GM12872 (cell line): ENCODE data around the gene DISP3.

Source experiments
- TF ChIP-seq, protein P1 (sequence below): IDR thresholded peaks from 3 replicates; pipeline ENCODE4 v1.5.1; 2011; ENCODE audit warnings: low read depth, mild to moderate bottlenecking, low read length, moderate library complexity; ENCODE audit not compliant: insufficient read depth

DISP3 gene, protein sequence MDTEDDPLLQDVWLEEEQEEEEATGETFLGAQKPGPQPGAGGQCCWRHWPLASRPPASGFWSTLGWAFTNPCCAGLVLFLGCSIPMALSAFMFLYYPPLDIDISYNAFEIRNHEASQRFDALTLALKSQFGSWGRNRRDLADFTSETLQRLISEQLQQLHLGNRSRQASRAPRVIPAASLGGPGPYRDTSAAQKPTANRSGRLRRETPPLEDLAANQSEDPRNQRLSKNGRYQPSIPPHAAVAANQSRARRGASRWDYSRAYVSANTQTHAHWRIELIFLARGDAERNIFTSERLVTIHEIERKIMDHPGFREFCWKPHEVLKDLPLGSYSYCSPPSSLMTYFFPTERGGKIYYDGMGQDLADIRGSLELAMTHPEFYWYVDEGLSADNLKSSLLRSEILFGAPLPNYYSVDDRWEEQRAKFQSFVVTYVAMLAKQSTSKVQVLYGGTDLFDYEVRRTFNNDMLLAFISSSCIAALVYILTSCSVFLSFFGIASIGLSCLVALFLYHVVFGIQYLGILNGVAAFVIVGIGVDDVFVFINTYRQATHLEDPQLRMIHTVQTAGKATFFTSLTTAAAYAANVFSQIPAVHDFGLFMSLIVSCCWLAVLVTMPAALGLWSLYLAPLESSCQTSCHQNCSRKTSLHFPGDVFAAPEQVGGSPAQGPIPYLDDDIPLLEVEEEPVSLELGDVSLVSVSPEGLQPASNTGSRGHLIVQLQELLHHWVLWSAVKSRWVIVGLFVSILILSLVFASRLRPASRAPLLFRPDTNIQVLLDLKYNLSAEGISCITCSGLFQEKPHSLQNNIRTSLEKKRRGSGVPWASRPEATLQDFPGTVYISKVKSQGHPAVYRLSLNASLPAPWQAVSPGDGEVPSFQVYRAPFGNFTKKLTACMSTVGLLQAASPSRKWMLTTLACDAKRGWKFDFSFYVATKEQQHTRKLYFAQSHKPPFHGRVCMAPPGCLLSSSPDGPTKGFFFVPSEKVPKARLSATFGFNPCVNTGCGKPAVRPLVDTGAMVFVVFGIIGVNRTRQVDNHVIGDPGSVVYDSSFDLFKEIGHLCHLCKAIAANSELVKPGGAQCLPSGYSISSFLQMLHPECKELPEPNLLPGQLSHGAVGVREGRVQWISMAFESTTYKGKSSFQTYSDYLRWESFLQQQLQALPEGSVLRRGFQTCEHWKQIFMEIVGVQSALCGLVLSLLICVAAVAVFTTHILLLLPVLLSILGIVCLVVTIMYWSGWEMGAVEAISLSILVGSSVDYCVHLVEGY (N-terminal part only)

DNA sequence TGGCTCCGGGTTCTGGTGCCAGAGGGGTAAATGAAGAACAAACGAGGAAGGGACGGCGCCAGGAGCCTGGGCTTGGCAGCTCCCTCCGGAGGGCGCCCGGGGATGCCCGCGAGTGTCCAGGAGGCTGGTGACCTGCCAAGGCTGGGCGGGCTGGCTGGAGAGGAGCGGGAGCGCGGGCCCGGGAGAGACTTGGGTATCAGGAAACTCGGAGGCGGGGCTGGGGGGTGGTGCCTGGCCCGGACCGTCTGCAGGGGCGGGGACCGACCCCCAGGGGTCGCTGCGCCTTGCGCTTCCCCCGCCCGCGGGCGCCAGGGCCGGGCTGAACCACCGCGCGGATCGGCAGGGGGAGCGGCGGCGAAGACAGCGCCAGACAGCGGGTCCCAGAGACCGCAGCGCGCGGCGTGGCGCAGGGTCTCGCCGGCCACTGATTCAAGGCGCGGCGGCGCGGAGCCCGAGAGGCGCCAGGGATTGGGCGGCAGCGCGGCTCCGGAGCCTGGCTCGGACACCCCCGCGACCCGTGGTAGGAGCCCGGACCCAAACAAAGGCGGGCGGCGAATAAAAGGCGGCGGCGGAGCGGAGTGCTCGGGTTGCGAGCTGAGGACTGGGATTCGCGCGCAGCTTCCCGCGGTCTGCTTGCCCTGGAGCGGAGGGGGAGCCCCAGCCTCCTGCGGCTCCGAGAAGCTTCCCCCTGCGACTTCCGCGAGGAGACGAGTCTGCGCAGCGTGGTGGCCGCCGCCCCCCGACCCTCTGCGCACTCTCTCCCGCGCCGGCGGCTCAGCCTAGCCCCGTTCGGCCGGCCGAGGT is at the start of gene DISP3:
DISP3 (plus strand) TSS at position 585 of the 804 bp plus-strand sequence. CDS start 21,838 bp downstream, outside the sequence.
- TF ChIP-seq, protein P1, sequence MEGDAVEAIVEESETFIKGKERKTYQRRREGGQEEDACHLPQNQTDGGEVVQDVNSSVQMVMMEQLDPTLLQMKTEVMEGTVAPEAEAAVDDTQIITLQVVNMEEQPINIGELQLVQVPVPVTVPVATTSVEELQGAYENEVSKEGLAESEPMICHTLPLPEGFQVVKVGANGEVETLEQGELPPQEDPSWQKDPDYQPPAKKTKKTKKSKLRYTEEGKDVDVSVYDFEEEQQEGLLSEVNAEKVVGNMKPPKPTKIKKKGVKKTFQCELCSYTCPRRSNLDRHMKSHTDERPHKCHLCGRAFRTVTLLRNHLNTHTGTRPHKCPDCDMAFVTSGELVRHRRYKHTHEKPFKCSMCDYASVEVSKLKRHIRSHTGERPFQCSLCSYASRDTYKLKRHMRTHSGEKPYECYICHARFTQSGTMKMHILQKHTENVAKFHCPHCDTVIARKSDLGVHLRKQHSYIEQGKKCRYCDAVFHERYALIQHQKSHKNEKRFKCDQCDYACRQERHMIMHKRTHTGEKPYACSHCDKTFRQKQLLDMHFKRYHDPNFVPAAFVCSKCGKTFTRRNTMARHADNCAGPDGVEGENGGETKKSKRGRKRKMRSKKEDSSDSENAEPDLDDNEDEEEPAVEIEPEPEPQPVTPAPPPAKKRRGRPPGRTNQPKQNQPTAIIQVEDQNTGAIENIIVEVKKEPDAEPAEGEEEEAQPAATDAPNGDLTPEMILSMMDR, result peak; percentile 72

DNA sequence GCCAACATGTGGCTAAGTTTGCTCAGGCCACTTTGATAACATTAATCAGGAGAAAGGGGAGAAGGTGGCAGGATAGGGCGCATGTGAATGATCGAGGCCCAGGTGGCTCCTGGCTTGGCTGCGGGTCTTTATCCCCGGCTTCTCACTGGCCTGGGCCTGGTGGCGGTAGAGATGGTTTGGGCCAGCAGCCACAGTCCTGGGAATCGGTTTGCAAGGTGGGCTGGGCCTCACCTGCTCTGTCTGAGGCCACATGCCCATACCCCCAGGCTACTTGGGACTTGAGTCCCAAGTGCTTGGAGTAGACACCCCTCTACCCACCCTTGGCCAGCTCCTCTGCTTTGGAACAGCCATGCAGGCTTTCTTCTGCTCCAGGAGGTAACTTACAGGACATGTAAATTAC is 49.7 kb upstream of the DISP3 start:
- TF ChIP-seq, protein P1, result no peak

DNA sequence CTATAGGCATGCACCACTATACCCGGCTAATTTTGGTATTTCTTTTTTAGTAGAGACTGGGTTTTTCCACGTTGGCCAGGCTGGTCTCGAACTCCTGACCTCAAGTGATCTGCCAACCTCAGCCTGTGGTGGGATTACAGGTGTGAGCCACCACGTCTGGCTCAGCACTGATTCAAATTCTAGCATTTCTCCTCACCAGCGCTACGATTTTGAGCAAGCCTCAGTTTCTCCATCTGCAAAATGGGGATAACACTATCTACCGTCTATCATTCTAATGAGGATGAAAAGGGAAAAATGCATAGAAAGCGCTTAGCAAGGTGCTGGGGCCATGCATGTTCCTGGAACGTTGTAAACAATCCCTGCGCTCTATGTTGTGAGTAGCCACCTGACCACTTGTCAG is 49.0 kb upstream of the DISP3 start:
- TF ChIP-seq, protein P1, result no peak

DNA sequence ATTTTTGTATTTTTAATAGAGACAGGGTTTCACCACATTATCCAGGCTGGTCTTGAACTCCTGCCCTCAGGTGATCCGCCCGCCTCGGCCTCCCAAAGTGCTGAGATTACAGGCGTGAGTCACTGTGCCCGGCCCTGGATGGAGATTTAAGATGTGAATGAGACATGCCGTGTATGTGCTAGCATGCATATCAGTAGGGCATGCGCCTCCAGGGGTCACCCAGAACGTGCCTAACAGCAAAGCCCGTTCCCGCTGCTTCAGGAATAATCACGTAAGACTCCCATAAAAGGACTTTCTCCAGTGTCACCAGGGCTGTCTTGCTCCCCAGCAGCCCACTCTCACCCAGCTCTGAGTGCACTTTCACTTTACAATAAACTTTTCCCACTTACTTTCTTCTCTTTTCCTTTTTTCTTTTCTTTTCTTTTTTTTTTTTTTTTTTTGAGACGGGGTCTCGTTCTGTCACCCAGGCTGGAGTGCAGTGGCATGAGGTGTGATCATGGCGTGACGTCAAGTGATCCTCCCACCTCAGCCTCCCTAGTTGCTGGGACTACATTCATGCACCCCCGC is 46.9 kb upstream of the DISP3 start:
- TF ChIP-seq, protein P1, result no peak

DNA sequence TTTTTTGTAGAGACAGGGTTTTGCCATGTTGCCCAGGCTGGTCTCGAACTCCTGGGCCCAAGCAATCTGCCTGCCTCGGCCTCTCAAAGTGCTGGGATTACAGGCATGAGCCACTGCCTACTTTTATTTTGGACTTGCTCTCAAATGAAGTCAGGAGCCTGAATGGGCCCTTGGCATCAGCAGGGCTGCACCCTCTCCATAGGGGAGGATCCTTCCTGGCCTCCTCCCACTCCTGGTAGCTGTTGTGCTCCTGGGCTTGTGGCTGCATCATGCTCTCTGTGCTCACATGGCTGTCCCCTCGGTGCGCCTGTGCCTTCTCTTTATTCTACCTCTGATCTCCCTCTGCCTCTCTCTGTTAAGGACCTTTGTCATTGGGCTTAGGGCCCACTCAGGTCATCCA is 46.4 kb upstream of the DISP3 start:
- TF ChIP-seq, protein P1, result no peak

DNA sequence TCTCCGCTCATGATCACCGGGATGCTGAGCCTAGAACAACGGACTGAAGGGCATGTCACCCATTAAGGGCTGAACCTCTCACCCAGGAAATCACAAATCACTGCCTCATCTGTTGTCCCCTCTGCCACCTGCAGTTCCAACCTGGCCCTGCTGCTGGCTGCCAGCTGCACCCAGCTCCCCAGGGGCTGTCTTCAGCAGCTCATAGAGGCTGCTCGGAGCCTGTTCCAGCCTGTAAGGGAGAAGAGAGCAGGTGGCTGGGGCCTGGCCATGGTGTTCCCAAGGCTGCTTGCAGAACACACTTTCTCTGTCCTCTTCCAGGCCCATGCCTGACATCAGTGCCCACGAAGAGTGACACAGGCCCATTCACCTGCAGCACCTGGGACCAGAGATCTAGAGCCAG is 44.5 kb upstream of the DISP3 start:
- TF ChIP-seq, protein P1, result no peak
